Activated gamma-delta T cell (primary cell): ENCODE results near the gene C1QTNF1.
"Not testable (repeated sequence)": the region's sequence is repeated elsewhere in the genome, so short reads cannot be mapped to it uniquely, and the experiment has no call there.

Source experiments
- DNase-seq: peaks from one replicate; lab custom pipeline; 2025; lab: John Stamatoyannopoulos, UW

C1QTNF1 gene

GRCh38 chr17:79023180-79023705, 726 bp upstream of the C1QTNF1 start:
- DNase-seq: no peak

GRCh38 chr17:79024901-79025737, 1.1 kb downstream of the C1QTNF1 start:
- DNase-seq: no peak

- DNase-seq: no peak
Observed at GRCh38 chr17:79026376-79027273, 2.7 kb downstream of the C1QTNF1 start.

DNA sequence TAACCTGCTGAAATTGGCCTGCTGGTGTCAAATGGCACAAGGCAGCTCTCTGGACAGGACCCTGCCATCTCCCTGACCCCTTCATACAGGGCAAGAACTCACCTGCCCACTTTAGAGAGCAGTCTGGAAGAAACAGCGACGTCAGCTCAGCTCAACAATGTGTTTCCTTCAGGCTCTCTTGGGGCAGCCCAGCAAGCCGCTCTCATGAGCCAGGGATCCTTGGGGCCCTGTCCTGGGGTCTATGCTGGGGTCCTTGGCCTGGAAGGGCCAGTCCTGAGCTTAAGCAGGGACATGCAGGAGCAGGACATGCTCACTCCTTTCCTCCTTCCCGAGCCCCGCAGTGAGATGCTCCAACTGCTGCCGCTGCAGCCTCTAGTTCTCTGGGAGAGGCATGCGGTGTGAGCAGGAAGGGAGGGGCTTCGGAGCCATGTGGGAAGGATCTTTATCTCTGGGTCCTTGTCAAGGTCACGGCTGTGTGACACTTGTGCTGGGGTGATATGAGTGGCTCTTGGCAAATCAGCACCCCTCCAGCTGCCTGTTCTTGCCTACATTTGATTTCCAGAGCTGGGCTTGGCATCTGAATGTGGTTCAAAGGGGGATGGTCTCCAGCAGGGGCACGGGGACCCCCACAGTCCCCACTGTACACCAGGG, 3.4 kb downstream of the C1QTNF1 start:
- no peak for DNase-seq

DNA sequence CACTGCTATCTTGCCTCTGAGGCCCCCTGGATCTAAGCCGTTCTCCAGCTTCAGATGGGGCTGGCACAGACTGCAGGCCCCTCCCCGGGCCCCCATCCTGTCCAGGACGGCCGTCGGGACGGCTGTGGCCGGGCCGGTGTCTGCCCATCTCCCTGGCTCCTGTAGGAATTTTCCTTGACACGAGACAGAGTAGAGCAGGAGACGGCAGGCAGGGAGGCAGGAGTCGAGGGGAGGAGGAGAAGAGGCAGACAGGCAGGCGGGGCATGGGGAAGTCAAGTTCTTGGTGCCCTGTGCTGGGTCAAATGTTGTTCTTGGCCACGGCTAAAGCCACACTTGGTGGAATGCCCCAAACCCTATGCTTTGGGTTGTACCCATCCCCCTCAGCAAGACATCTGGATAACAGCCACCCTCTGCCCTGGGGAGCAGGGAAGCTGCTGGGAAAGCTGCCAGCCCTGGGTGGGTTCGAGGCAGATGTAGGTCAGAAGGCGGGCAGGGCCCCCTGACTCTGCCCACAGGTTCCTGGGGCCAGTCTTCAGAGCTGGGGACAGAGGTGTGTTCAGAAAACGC, 4.0 kb downstream of the C1QTNF1 start:
- DNase-seq: no peak

DNA sequence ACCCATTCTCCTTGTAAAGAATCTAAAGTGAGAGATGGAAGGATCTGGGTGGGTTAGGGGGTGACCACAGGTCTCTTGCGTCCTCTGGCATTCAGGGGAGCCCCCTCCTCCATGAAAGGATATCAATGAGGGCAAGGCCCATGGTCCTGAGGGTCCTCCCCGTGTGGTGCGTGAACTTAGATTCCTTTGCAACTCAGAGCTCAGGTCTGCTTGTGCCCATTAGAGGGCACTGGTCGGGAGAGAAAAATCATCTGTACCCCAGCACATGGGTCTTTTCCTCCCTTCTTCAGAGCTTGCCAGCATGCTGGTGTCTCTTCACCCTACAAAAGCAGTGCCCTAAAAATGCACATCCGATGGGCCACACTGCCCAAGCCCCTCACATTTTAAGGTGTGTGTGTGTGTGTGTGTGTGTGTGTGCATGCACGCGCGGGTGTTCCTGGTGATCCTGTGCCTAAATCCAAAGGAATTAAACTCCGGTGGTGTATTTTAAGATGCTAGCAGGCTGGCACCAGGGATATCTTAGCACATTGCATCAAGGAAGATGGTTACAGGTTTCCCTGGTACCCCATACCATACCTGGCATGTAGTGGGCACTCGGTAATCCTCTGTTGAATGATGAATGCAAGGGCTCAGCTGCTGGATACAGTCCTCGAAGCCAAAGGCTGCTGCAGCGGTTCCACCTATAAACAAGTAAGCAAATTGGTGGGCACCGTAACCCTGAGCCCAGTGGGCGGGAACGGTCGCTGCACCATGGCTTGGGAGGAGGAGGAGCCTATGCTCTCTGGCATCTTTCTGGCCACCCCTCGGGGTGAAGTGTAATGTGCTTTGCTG, 4.7 kb downstream of the C1QTNF1 start:
- no peak for DNase-seq

- DNase-seq: no peak
Observed at GRCh38 chr17:79029327-79030009, 5.5 kb downstream of the C1QTNF1 start.

- not testable (repeated sequence) for DNase-seq
Observed at GRCh38 chr17:79030636-79031035, 6.7 kb downstream of the C1QTNF1 start.

GRCh38 chr17:79031996-79032875, 8.3 kb downstream of the C1QTNF1 start:
- no peak for DNase-seq

DNA sequence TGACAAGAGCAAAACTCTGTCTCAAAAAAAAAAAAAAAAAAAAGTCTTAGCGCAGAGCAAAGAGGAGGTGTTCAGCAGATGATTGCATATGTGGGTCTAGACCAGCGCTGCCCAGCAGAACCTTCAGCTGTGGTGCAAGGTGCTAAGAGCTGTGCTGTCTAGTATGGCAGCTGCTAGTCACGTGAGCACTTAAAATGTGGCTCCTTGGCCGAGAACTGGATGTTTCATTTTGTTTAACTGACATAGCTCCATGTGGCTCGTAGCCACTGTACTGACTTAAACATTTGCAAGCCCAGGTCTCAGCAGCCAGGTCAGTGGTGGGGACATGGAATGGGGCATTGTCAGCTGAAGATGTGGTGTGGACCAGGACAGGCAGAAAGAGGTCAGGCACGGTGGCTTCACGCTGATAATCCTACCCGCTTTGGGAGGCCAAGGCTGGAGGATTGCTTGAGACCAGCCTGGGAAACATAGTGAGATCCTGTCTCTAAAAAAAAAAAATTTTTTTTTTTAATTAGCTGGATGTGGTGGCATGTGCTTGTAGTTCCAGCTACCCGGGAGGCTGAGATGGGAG, 9.2 kb downstream of the C1QTNF1 start:
- no peak for DNase-seq

DNA sequence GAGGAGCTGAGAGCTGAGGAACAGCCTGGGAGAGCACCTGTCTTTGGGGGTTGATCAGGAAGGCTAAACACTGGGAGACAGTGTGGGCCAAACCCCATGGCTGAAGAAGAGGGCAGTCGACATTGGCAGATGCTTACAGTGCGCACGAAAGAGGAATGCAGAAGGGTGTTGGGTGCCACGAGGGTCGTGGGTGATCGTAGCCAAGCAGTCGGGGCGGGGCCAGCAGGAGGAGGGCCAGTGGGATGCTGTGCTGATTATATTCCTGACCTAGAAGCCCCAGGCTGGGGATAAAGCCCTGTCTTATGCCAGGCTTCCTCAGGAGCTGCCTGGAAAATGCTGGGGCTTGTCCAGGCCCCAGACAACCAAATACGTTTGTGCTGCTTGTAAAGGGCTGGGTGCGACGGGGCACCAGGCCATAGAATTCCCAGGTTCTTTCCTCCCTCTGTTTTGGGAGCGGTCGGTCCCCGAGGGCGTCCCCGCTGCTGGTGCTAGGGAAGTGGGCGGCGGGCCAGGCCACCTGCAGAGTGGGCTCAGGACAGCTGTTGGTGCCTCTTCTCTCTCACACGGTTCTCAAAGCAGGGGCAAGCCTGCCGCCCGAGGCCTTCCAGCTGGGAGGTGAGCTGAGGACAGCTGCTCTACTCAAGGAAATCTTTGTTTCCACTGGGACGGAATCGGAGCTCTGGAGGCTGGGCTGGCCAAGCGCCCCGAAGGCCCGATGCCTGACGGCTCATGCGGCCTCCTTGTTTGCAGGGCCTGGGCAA, 10.0 kb downstream of the C1QTNF1 start:
- no peak for DNase-seq

DNA sequence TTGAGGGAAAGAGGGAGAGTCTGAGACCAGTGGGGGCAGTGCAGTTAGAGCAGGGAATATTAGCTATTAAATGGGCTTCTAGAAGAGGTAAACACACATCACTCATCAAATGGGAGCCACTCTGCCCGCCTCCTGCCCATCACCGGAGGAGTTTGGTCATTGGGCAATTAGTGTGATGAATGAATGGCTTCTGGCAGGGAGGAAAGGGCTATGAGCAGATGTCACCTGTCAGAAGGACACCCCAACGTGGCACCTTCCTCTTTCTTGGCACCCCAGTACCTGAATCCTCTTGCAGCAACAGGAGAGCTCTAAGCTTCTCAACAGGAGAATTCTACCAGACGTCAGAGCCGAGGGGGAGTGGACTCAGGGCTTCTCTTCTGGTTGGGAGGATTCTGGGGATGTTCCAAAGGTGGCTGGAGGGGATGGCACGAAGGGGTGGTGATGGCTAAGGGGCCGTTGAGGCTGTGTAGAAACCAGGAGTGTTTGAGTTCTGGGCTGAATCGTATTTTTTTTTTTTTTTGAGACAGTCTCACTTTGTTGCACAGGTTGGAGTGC, 11.0 kb downstream of the C1QTNF1 start:
- no peak for DNase-seq

DNA sequence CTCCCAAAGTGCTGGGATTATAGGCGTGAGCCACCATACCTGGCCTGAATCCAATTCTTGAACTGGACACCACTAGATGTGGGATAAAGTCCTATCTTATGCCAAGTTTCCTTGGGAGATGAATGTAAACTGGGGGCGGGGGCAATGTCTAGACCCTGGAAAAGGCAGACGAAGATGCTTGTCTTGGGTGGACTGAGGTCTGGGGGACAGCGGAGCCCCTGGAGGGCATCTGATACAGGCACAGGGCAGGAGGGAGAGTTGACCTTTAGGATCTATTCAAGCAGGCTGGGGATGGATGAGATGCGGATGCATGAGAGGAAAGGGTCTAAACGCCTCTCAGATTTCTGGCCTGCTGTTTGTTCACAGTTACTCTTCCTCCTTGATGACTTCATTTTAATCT, 11.7 kb downstream of the C1QTNF1 start:
- DNase-seq: no peak

DNA sequence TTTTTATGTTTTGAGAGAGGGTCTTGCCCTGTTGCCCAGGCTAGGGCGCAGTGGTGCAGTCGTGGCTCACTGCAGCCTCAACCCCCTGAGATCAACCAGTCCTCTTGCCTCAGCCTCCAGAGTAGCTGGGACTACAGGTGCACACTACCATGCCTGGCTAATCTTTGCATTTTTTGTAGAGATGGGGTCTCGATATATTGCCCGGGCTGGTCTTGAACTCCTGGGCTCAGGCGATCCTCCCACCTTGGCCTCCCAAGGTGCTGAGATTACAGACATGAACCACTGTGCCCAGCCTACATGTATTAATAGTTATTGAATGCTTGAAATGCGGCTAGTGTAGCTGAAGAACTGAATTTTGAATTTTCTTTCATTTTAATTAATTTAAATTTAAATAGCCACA, 12.2 kb downstream of the C1QTNF1 start:
- DNase-seq: no peak

DNA sequence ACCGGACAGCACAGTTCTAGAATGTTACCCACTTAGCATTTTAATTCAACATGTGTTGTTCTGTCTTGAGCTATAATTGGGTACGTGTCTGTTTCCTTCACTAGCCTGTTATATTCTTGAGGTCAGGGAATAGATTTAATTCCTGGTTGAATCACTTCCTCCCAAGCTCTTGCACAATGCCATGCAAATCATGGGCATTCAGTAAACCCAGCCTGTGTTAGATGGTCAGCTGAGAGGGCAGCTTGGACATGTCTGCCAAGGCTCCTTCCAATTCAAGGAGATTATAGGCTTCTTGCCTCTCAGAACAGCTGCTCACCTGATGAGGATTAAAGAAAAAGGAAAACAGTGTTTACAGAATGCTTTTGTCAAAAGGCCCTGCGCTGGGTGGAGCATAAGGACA, 12.6 kb downstream of the C1QTNF1 start:
- DNase-seq: no peak

DNA sequence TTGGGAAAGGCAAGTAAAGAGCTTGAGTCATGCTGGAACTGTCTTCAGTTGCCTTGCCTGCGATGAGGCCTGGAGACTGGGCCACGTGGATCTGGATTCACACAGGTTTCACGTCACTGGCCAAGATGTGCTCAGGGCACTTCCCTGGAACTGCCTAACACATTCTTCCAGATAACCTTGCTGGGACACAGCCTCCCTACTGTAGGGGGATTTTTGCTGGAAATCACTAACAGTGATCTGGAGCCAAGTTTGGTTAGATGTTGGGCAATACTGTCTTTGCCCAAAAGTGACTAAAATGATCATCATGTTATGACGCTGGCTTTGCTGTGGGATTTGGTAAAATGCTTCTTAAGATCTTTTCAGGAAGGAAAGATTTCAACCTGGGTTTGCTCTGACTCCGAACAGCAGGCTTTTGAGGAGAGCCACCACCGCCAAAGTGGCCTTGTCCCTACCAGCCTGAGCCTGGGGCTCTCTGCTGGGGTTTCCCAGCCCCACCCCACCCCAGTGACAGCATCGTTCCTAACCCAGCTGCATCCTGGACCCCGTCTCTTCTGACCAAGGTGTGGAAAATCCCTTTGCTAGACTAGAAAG, 14.7 kb downstream of the C1QTNF1 start:
- no peak for DNase-seq

DNA sequence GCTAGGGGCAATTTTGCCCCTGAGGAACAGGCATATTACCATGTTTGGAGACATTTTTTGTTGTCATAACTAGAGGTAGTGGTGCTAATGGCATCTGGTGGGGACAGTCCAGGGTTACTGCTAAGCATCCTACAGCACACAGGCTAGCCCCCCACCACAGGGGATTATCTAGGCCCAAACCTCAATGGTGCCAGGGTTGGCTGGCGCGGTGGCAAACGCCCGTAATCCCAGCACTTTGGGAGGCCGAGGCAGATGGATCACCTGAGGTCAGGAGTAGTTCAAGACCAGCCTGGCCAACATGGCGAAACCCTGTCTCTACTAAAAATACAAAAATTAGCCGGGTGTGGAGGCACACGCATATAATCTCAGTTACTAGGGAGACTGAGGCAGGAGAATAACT, 15.2 kb downstream of the C1QTNF1 start:
- no peak for DNase-seq

- no peak for DNase-seq
Observed at GRCh38 chr17:79039886-79040285, 15.9 kb downstream of the C1QTNF1 start.
